HG02642 (cell line): ENCODE measurements around the gene CCR3.

Experiments used
- ATAC-seq: cut with Tn5 transposase; IDR thresholded peaks from one replicate; pipeline ENCODE4 v1.9.1; 2021; ENCODE audit warnings: mild to moderate bottlenecking; ENCODE audit not compliant: unreplicated experiment, poor library complexity

The CCR3 gene

GRCh38 chr3:46218196-46218709 lies 24.0 kb upstream of the CCR3 start:
- ATAC-seq = no peak

GRCh38 chr3:46221391-46221790 lies 20.9 kb upstream of the CCR3 start:
- no peak for ATAC-seq

GRCh38 chr3:46221938-46222337 lies 20.3 kb upstream of the CCR3 start:
- ATAC-seq = no peak

- ATAC-seq = no peak
Measured at GRCh38 chr3:46222435-46223161, 19.7 kb upstream of the CCR3 start.

- ATAC-seq = no peak
Measured at GRCh38 chr3:46228260-46229242, 13.7 kb upstream of the CCR3 start.

- no peak for ATAC-seq
Measured at GRCh38 chr3:46231323-46231722, 10.9 kb upstream of the CCR3 start.

GRCh38 chr3:46233194-46233593 lies 9.1 kb upstream of the CCR3 start:
- ATAC-seq = no peak

GRCh38 chr3:46235425-46235824 lies 6.8 kb upstream of the CCR3 start:
- ATAC-seq = no peak

GRCh38 chr3:46236294-46237054 lies 5.8 kb upstream of the CCR3 start:
- no peak for ATAC-seq

GRCh38 chr3:46238386-46238785 lies 3.9 kb upstream of the CCR3 start:
- no peak for ATAC-seq

- no peak for ATAC-seq
Measured at GRCh38 chr3:46239301-46239938, 2.8 kb upstream of the CCR3 start.

GRCh38 chr3:46239952-46240351 lies 2.3 kb upstream of the CCR3 start:
- no peak for ATAC-seq

- no peak for ATAC-seq
Measured at GRCh38 chr3:46243560-46243959, 1.3 kb downstream of the CCR3 start.

GRCh38 chr3:46245146-46245545 lies 2.9 kb downstream of the CCR3 start:
- ATAC-seq = no peak

GRCh38 chr3:46252980-46253379 lies 10.7 kb downstream of the CCR3 start:
- no peak for ATAC-seq

GRCh38 chr3:46258525-46258924 lies 16.3 kb downstream of the CCR3 start:
- no peak for ATAC-seq

GRCh38 chr3:46261926-46262594 lies 19.8 kb downstream of the CCR3 start:
- no peak for ATAC-seq

- no peak for ATAC-seq
Measured at GRCh38 chr3:46264002-46264401, 21.7 kb downstream of the CCR3 start.

- no peak for ATAC-seq
Measured at GRCh38 chr3:46266598-46266997, 24.3 kb downstream of the CCR3 start.
